CD14-positive monocyte (primary cell): ENCODE results near the gene DACT3. TPM values are rescaled to one million over a fixed set of nuclear protein-coding genes. Genes with fewer than 3 reads are reported as not detected.

Source experiments
- DNase-seq, 3 donors: peaks; one replicate each; pipeline ENCODE4 v3.0.0-alpha.2; 2011 to 2022
- H2AFZ ChIP-seq: 2 replicates; pipeline ENCODE4 v1.6.0; 2012; ENCODE audit warnings: mild to moderate bottlenecking, low read depth, low read length, inconsistent platforms; ENCODE audit not compliant: insufficient read depth, poor library complexity, severe bottlenecking
- H3K27ac ChIP-seq, 2 donors: 1 replicate in 1 of 2; 2 replicates in 1 of 2; pipeline ENCODE4 v1.5.1; 2012 to 2013; ENCODE audit warnings: low read length in 2 of 2, control low read depth in 1 of 2, inconsistent platforms in 1 of 2, low read depth in 1 of 2, mild to moderate bottlenecking in 1 of 2
- H3K27me3 ChIP-seq, 2 donors: one replicate each; pipeline versions ENCODE4 v1.6.0 to v1.6.1; 2011 to 2013; ENCODE audit warnings: low read length in 2 of 2; ENCODE audit not compliant: control insufficient read depth in 2 of 2, insufficient read depth in 2 of 2
- H3K36me3 ChIP-seq, 2 donors: replicated peaks in 1 of 2; 1 replicate in 1 of 2; 2 replicates in 1 of 2; pipeline versions ENCODE4 v1.5.1 to v1.6.1; 2012 to 2013; ENCODE audit warnings: low read length in 2 of 2, control low read depth in 1 of 2, inconsistent platforms in 1 of 2, mild to moderate bottlenecking in 1 of 2; ENCODE audit not compliant: insufficient read depth in 2 of 2, control insufficient read depth in 1 of 2
- H3K4me1 ChIP-seq, 2 donors: 1 replicate in 1 of 2; 2 replicates in 1 of 2; pipeline versions ENCODE4 v1.5.1 to v1.6.1; 2012 to 2013; ENCODE audit warnings: low read length in 2 of 2, control low read depth in 1 of 2, inconsistent platforms in 1 of 2, mild to moderate bottlenecking in 1 of 2, moderate library complexity in 1 of 2; ENCODE audit not compliant: insufficient read depth in 2 of 2, control insufficient read depth in 1 of 2
- H3K4me2 ChIP-seq: replicated peaks from 2 replicates; pipeline ENCODE3; 2012; ENCODE audit warnings: low read length, moderate library complexity, mild to moderate bottlenecking; ENCODE audit not compliant: poor library complexity, severe bottlenecking; ENCODE audit errors: extremely low read depth
- H3K4me3 ChIP-seq, 3 experiments: fragments of 200-600 bp in 1 of 3; sonication (generic) in 1 of 3; replicated peaks in 1 of 3; 1 replicate in 2 of 3; 2 replicates in 1 of 3; pipeline ENCODE4 v1.5.1; 2011 to 2013; ENCODE audit warnings: low read length in 3 of 3, mild to moderate bottlenecking in 3 of 3, control low read depth in 2 of 3, low read depth in 2 of 3, inconsistent platforms in 1 of 3, moderate library complexity in 1 of 3
- H3K79me2 ChIP-seq: 2 replicates; pipeline ENCODE4 v1.6.0; 2012; ENCODE audit warnings: mild to moderate bottlenecking, control low read depth, inconsistent platforms, low read length, moderate library complexity; ENCODE audit not compliant: insufficient read depth
- H3K9ac ChIP-seq: 2 replicates; pipeline ENCODE4 v1.6.0; 2017; ENCODE audit warnings: low read length, mild to moderate bottlenecking; ENCODE audit not compliant: insufficient read depth, poor library complexity, severe bottlenecking
- H3K9me3 ChIP-seq, 2 donors: replicated peaks in 1 of 2; 1 replicate in 1 of 2; 2 replicates in 1 of 2; pipeline versions ENCODE4 v1.5.1 to v1.6.1; 2012 to 2013; ENCODE audit warnings: low read length in 2 of 2, control low read depth in 1 of 2; ENCODE audit not compliant: control insufficient read depth in 1 of 2, insufficient read depth in 1 of 2
- H4K20me1 ChIP-seq: 2 replicates; pipeline ENCODE4 v1.6.0; 2012; ENCODE audit warnings: mild to moderate bottlenecking, low read length, control low read depth, moderate library complexity; ENCODE audit not compliant: insufficient read depth
- H3K27ac Mint-ChIP-seq, 7 donors: one replicate each; pipeline ENCODE4 v1.8.0; 2020; ENCODE audit warnings: mild to moderate bottlenecking in 7 of 7, mixed read lengths in 7 of 7, moderate library complexity in 6 of 7, inconsistent platforms in 2 of 7
- H3K27me3 Mint-ChIP-seq, 3 donors: one replicate each; pipeline ENCODE4 v1.8.0; 2021 to 2022; ENCODE audit warnings: low read depth in 3 of 3, mild to moderate bottlenecking in 3 of 3, mixed read lengths in 3 of 3, moderate library complexity in 3 of 3, inconsistent platforms in 1 of 3
- H3K36me3 Mint-ChIP-seq, 2 donors: one replicate each; pipeline ENCODE4 v1.8.0; 2020; ENCODE audit warnings: mixed read lengths in 2 of 2, inconsistent platforms in 1 of 2, mild to moderate bottlenecking in 1 of 2
- H3K4me1 Mint-ChIP-seq: one replicate; pipeline ENCODE4 v1.8.0; 2020; ENCODE audit warnings: mild to moderate bottlenecking, mixed read lengths
- H3K4me3 Mint-ChIP-seq, 2 donors: one replicate each; pipeline ENCODE4 v1.8.0; 2020; ENCODE audit warnings: mild to moderate bottlenecking in 2 of 2, mixed read lengths in 2 of 2, moderate library complexity in 1 of 2
- H3K9me3 Mint-ChIP-seq, 7 donors: one replicate each; pipeline ENCODE4 v1.8.0; 2020 to 2022; ENCODE audit warnings: mixed read lengths in 7 of 7, mild to moderate bottlenecking in 6 of 7, moderate library complexity in 6 of 7, inconsistent platforms in 2 of 7
- WGBS: methylation state at CpG from one replicate; pipeline ENCODE4 v1.1.5; 2013; ENCODE audit warnings: missing lambda C conversion rate; ENCODE audit not compliant: insufficient coverage; 5-methylcytosine and 5-hydroxymethylcytosine counted together
- intact Hi-C, 2 donors: fragments of 100-400 bp; cut with micrococcal nuclease; formaldehyde crosslinking; loops; one replicate each; pipeline versions ENCODE4 v1.15.0 to v1.15.1; 2023
- polyA plus RNA-seq, 3 donors: library from polyadenylated mRNA; depleted of rRNA in 1 of 3; unstranded in 2 of 3; stranded (reverse) in 1 of 3; fragments of 300-500 nt in 2 of 3; fragments of >200 nt in 1 of 3; fragmentation: Illumina TruSeq in 2 of 3; gene quantifications; 1 replicate in 2 of 3; 2 replicates in 1 of 3; pipeline ENCODE4 v1.2.3, GENCODE V29; 2012 to 2021
- TF ChIP-seq, protein P1 (sequence below): fragments of 200-600 bp; IDR thresholded peaks from one replicate; pipeline ENCODE4 v1.8.0; 2022; ENCODE audit warnings: antibody characterized with exemption, mild to moderate bottlenecking

Gene DACT3
- polyA plus RNA-seq, 3 donors, result 0.05 to 0.23 (median 0.09) TPM

DNA sequence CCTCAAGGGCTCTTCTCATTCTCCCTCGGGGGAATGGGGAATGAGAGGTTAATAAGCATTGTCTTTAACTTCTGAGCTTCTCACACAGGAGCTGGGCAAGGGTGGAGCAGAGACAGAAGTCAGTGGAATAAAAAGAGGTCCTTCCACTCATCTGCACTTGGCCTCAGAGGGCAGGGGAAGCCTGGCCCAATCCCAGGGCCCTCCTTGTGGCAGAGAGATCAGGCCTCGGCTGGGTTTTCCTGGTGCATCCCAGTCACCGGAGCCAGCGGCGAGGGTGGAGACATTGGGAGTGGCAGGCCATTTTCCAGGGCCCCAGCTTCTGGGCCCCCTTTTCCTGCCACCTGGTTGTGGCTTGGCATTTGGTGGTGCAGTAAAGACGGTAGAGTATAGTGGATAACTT lies 49.2 kb downstream of the DACT3 start:
- 7% methylated on average over 4 of the region's 6 CpGs for WGBS
- Histone ChIP-seq H3K4me2 (no peak overlapping the region), H3K79me2 (no peaks in the 10 kb centered on the region), H3K9me3 (no peaks in the 10 kb centered on the region), H3K27ac (no peak overlapping the region), H3K4me1 (peaks cover 26 to 29% of the 10 kb centered on the region in 2 donors), H3K4me3 (no peak overlapping the region), H4K20me1 (peaks cover 37% of the 10 kb centered on the region), H2AFZ (no peak overlapping the region), H3K36me3 (peaks cover 35% of the 10 kb centered on the region in 2 donors), H3K27me3 (peaks cover 0 to 19% of the 10 kb centered on the region in 2 donors), H3K9ac (no peak overlapping the region)
- TF ChIP-seq, protein P1, sequence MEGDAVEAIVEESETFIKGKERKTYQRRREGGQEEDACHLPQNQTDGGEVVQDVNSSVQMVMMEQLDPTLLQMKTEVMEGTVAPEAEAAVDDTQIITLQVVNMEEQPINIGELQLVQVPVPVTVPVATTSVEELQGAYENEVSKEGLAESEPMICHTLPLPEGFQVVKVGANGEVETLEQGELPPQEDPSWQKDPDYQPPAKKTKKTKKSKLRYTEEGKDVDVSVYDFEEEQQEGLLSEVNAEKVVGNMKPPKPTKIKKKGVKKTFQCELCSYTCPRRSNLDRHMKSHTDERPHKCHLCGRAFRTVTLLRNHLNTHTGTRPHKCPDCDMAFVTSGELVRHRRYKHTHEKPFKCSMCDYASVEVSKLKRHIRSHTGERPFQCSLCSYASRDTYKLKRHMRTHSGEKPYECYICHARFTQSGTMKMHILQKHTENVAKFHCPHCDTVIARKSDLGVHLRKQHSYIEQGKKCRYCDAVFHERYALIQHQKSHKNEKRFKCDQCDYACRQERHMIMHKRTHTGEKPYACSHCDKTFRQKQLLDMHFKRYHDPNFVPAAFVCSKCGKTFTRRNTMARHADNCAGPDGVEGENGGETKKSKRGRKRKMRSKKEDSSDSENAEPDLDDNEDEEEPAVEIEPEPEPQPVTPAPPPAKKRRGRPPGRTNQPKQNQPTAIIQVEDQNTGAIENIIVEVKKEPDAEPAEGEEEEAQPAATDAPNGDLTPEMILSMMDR, result no peak
- Mint-ChIP-seq H3K27me3 (peaks cover 25 to 41% (median 37%) of the 10 kb centered on the region in 3 donors), H3K4me3 (peak overlapping the region in 1 of 2 donors; percentile 55), H3K9me3 (peaks cover 0 to 3% (median 0%) of the 10 kb centered on the region in 7 donors), H3K36me3 (peaks cover 43 to 47% of the 10 kb centered on the region in 2 donors), H3K27ac (peak overlapping the region in 4 of 7 donors; percentile 28 to 58 (median 40)), H3K4me1 (peaks cover 35% of the 10 kb centered on the region)
- DNase-seq, result no peak
- intact Hi-C loops, result loop anchor here in 1 of 2 donors (5.0 to 10.0 kb wide), 2 partner anchors 51 to 103 kb away; partner anchors contain the start of genes DACT3 and PRKD2

DNA sequence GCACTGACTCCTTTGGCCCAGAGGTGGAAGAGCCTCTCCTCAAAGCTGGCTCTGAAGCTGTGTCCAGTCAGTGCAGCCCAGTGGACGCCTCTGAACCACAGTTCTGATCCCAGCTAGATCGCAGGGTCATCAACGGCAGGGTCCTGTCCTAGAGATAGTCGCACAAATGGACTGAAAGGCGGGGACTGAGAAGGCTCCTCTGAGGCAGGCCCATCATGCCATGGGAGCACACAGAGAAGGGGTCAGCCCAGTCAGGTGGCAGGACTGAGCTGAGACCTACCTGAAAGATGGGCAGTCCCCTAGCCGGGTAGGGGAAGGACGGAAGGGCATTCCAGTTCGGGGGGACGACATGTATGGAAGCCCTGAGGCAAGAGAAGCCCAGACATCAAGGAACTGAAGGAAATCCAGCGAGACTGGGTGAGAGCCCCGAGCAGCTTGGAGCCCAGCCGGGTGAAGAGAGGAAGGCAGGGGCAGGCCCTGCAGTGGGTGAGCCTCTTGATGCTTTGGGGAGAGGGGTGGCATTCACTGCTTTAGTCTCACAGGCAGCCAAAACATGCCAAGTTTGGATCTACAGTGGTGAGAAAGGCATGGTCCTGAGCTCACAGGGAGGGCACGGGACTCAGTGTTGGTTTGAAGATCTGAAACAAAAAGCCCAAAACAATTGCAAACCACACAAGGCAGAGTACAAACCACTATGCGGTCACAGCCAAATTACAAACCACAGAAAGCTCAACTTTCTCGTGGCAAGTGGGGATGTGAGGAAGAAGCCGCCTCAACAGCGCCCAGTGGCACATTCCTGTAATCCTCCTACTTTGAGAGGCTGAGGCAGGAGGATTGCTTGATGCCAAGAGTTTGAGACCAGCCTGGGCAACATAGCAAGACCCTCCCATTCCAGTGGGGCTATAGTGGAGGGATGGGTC lies 49.9 kb downstream of the DACT3 start:
- Histone ChIP-seq H3K9me3 (no peaks in the 10 kb centered on the region), H3K79me2 (peaks cover 2% of the 10 kb centered on the region), H3K9ac (no peak overlapping the region), H3K27ac (no peak overlapping the region), H3K4me2 (no peak overlapping the region), H4K20me1 (peaks cover 43% of the 10 kb centered on the region), H2AFZ (no peak overlapping the region), H3K27me3 (peaks cover 0 to 18% of the 10 kb centered on the region in 2 donors), H3K36me3 (peaks cover 41% of the 10 kb centered on the region in 2 donors), H3K4me3 (no peak overlapping the region), H3K4me1 (peaks cover 23 to 26% of the 10 kb centered on the region in 2 donors)
- peak in 2 of 3 donors; percentile 25 to 47 for DNase-seq
- peak overlapping the region in 1 of 2 donors; percentile 55 for H3K4me3 Mint-ChIP-seq
- peak overlapping the region; percentile 28 to 73 (median 63) for H3K27ac Mint-ChIP-seq
- H3K27me3 Mint-ChIP-seq, result peaks cover 21 to 35% (median 31%) of the 10 kb centered on the region in 3 donors
- TF ChIP-seq, protein P1, result no peak
- H3K9me3 Mint-ChIP-seq, result peaks cover 0 to 3% (median 0%) of the 10 kb centered on the region in 7 donors
- H3K36me3 Mint-ChIP-seq, result peaks cover 49 to 50% of the 10 kb centered on the region in 2 donors
- H3K4me1 Mint-ChIP-seq, result peaks cover 35% of the 10 kb centered on the region
- intact Hi-C loops, result loop anchor here in 1 of 2 donors (5.0 to 10.0 kb wide), 2 partner anchors 51 to 104 kb away; partner anchors contain the start of genes DACT3 and PRKD2
- 58% methylated on average over 12 of the region's 17 CpGs for WGBS
